Astrocyte (in vitro differentiated cells and primary cell): ENCODE results near the gene ACSL6.

Experiments used
- CTCF ChIP-seq: IDR thresholded peaks from 2 replicates; pipeline ENCODE4 v1.5.1; 2011; ENCODE audit warnings: low read depth, mild to moderate bottlenecking, inconsistent platforms, low read length, moderate library complexity; ENCODE audit not compliant: insufficient read depth
- EZH2 ChIP-seq: IDR thresholded peaks from 2 replicates; pipeline ENCODE4 v1.6.1; 2012; ENCODE audit warnings: mild to moderate bottlenecking, low read length, inconsistent platforms; ENCODE audit not compliant: insufficient read depth

- TF ChIP-seq CTCF: no peak
- TF ChIP-seq EZH2: no peak
Observed at GRCh38 chr5:132029609-132030330, 18.3 kb upstream of the ACSL6 start.
